HCT116 (cell line): ENCODE data around the gene ALCAM. TPM values are rescaled to one million over a fixed set of nuclear protein-coding genes. Genes with fewer than 3 reads are reported as not detected.

Experiments
- ATAC-seq: fragments of 200-7000 bp; cut with Tn5 transposase; 2 replicates; pipeline ENCODE4 v1.9.1; 2020; ENCODE audit warnings: mild to moderate bottlenecking, moderate library complexity
- BruUV-seq: library from RNA; stranded (reverse); fragments of 400-500 nt; replicated peaks from 2 replicates; lab custom pipeline; 2021; lab: Mats Ljungman, UMichigan
- CTCF ChIA-PET: fragments of 300-600 bp; sonication (Branson Sonifier 250); formaldehyde crosslinking; loops from one replicate; lab custom pipeline; 2021; ENCODE audit warnings: antibody characterized with exemption; lab: Charles Lee
- POLR2A ChIA-PET: fragments of 300-600, 350-600 bp; sonication (Branson Sonifier 250); formaldehyde crosslinking; loops from one replicate; lab custom pipeline; 2021; ENCODE audit warnings: antibody characterized with exemption; lab: Charles Lee
- RAD21 ChIA-PET, 2 experiments: fragments of 300-600 bp; sonication (Branson Sonifier 250); formaldehyde crosslinking; loops; one replicate each; lab custom pipeline; 2023; ENCODE audit warnings: low total read pairs in 2 of 2; ENCODE audit not compliant: uncharacterized antibody in 2 of 2, unreplicated experiment in 2 of 2, low non-redundant PET in 1 of 2; lab: Charles Lee
- DNase-seq: peaks from one replicate; pipeline ENCODE4 v3.0.0-alpha.2; 2010; ENCODE audit warnings: low read depth, low spot score
- H2AFZ ChIP-seq: fragments of 200-600 bp; shearing (Covaris generic), sonication (generic); 2 replicates; pipeline ENCODE4 v1.6.1; 2017; ENCODE audit warnings: low read depth, mixed run types, mixed read lengths, antibody characterized with exemption, low read length; ENCODE audit not compliant: poor library complexity, severe bottlenecking
- H3K27ac ChIP-seq: 2 replicates; pipeline ENCODE4 v1.5.1; 2012; ENCODE audit warnings: low read depth, low read length
- H3K27me3 ChIP-seq: fragments of 200-600 bp; sonication (generic); 2 replicates; pipeline ENCODE4 v1.6.1; 2016; ENCODE audit warnings: mixed run types, low read length, mixed read lengths; ENCODE audit not compliant: insufficient read depth
- H3K36me3 ChIP-seq, 2 experiments: fragments of 200-500 bp in 1 of 2; fragments of 200-600 bp in 1 of 2; sonication (Bioruptor generic) in 1 of 2; sonication (generic) in 1 of 2; 2 replicates each; pipeline versions ENCODE4 v1.5.1 to v1.6.1; 2014 to 2016; ENCODE audit warnings: low read length in 2 of 2, inconsistent platforms in 1 of 2, mixed read lengths in 1 of 2, mixed run types in 1 of 2; ENCODE audit not compliant: insufficient read depth in 2 of 2, control insufficient read depth in 1 of 2
- H3K4me1 ChIP-seq, 2 experiments: fragments of 200-600 bp in 1 of 2; sonication (generic) in 1 of 2; 2 replicates each; pipeline versions ENCODE4 v1.5.1 to v1.6.1; 2012 to 2017; ENCODE audit warnings: low read length in 2 of 2, inconsistent platforms in 1 of 2, mild to moderate bottlenecking in 1 of 2, mixed read lengths in 1 of 2, mixed run types in 1 of 2, moderate library complexity in 1 of 2; ENCODE audit not compliant: insufficient read depth in 2 of 2, control insufficient read depth in 1 of 2
- H3K4me2 ChIP-seq: fragments of 200-600 bp; sonication (generic); 2 replicates; pipeline ENCODE4 v1.6.1; 2017; ENCODE audit warnings: mixed run types, low read length, mixed read lengths
- H3K4me3 ChIP-seq, 2 experiments: fragments of 200-600 bp in 1 of 2; sonication (generic) in 1 of 2; replicated peaks in 1 of 2; 2 replicates each; pipeline ENCODE4 v1.5.1; 2011 to 2016; ENCODE audit warnings: low read length in 2 of 2, control low read depth in 1 of 2, low read depth in 1 of 2, mild to moderate bottlenecking in 1 of 2, mixed read lengths in 1 of 2, mixed run types in 1 of 2
- H3K79me2 ChIP-seq: fragments of 200-600 bp; sonication (generic); 2 replicates; pipeline ENCODE4 v1.6.1; 2017; ENCODE audit warnings: mild to moderate bottlenecking, mixed run types, low read length, moderate library complexity, mixed read lengths; ENCODE audit not compliant: insufficient read depth
- H3K9ac ChIP-seq: fragments of 200-600 bp; sonication (generic); 2 replicates; pipeline ENCODE4 v1.6.1; 2016; ENCODE audit warnings: low read length, mixed read lengths
- H3K9me2 ChIP-seq: fragments of 200-600 bp; sonication (generic), shearing (Covaris generic); 2 replicates; pipeline ENCODE4 v1.6.1; 2017; ENCODE audit warnings: mixed run types, mild to moderate bottlenecking, moderate library complexity; ENCODE audit not compliant: insufficient read depth
- H3K9me3 ChIP-seq, 2 experiments: fragments of 200-500 bp in 1 of 2; fragments of 200-600 bp in 1 of 2; sonication (Bioruptor generic) in 1 of 2; sonication (generic) in 1 of 2; 2 replicates each; pipeline ENCODE4 v1.6.1; 2014 to 2017; ENCODE audit warnings: low read length in 2 of 2, mixed read lengths in 2 of 2, inconsistent platforms in 1 of 2, low read depth in 1 of 2, mild to moderate bottlenecking in 1 of 2, mixed run types in 1 of 2, moderate library complexity in 1 of 2; ENCODE audit not compliant: control insufficient read depth in 1 of 2, insufficient read depth in 1 of 2
- H4K20me1 ChIP-seq: fragments of 200-600 bp; sonication (generic), shearing (Covaris generic); 2 replicates; pipeline ENCODE4 v1.6.1; 2017; ENCODE audit warnings: mixed run types, mild to moderate bottlenecking, moderate library complexity; ENCODE audit not compliant: insufficient read depth
- ELF1 ChIP-seq: IDR thresholded peaks from 2 replicates; pipeline ENCODE4 v1.6.1; 2012; ENCODE audit warnings: low read depth, borderline replicate concordance
- EZH2 ChIP-seq: fragments of 200-600 bp; sonication (generic); IDR thresholded peaks from 2 replicates; pipeline ENCODE4 v1.6.1; 2017; ENCODE audit warnings: antibody characterized with exemption, mixed run types
- FOSL1 ChIP-seq: IDR thresholded peaks from 2 replicates; pipeline ENCODE4 v1.6.1; 2012; ENCODE audit warnings: low read depth
- JUND ChIP-seq: IDR thresholded peaks from 2 replicates; pipeline ENCODE4 v1.6.1; 2012
- MAX ChIP-seq: IDR thresholded peaks from 2 replicates; pipeline ENCODE4 v1.6.1; 2012
- SRF ChIP-seq: IDR thresholded peaks from 2 replicates; pipeline ENCODE4 v1.6.1; 2012; ENCODE audit warnings: low read depth
- YY1 ChIP-seq: IDR thresholded peaks from 2 replicates; pipeline ENCODE4 v1.6.1; 2011; ENCODE audit warnings: low read length, low read depth, moderate library complexity, mild to moderate bottlenecking; ENCODE audit not compliant: insufficient replicate concordance; ENCODE audit errors: extremely low read depth
- intact Hi-C: fragments of 100-400 bp; cut with micrococcal nuclease; formaldehyde crosslinking; loops from 2 replicates; pipeline ENCODE4 v1.10.0; 2022
- total RNA-seq: library from RNA; stranded (reverse); gene quantifications from one replicate; pipeline ENCODE4 v1.2.1, GENCODE V29; 2021; ENCODE audit not compliant: unreplicated experiment
- TF ChIP-seq, protein P1 (sequence below), 3 experiments: fragments of 200-600 bp in 1 of 3; sonication (generic) in 1 of 3; IDR thresholded peaks in 2 of 3; conservative IDR thresholded peaks in 1 of 3; 2 replicates each; pipeline ENCODE4 v1.5.1; 2012 to 2017; ENCODE audit warnings: low read depth in 2 of 3, low read length in 2 of 3, antibody characterized with exemption in 1 of 3, borderline replicate concordance in 1 of 3, control low read depth in 1 of 3, mild to moderate bottlenecking in 1 of 3, mixed read lengths in 1 of 3, mixed run types in 1 of 3, moderate library complexity in 1 of 3; ENCODE audit not compliant: insufficient read depth in 1 of 3

Gene ALCAM
- total RNA-seq, 1 experiment from 2014 or later: 56.7 TPM

DNA sequence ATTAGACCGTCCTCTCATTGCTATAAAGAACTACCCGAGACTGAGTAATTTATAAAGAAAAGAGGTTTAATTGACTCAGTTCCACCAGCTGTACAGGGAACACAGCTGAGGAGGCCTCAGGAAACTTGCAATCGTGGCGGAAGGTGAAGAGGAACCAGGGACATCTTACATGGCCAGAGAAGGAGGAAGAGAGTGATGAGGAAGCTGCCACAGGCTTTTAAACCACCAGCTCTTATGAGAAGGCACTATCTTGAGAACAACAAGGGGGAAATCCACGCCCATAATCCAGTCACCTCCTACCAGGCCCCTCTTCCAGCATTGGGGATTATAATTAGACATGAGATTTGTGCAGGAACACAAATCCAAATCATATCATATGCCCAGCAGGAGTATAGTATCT lies 138.5 kb downstream of the ALCAM start:
- Histone ChIP-seq H3K27ac (no peak overlapping the region), H3K9me2 (no peaks in the 10 kb centered on the region), H3K27me3 (no peaks in the 10 kb centered on the region), H4K20me1 (no peaks in the 10 kb centered on the region), H2AFZ (no peak overlapping the region), H3K4me3 (no peak overlapping the region), H3K4me2 (no peak overlapping the region), H3K36me3 (no peaks in the 10 kb centered on the region), H3K9ac (no peak overlapping the region), H3K9me3 (no peaks in the 10 kb centered on the region), H3K79me2 (no peaks in the 10 kb centered on the region), H3K4me1 (no peaks in the 10 kb centered on the region)
- intact Hi-C loops: no loop called here
- RAD21 ChIA-PET: no interaction called here
- DNase-seq: no peak
- POLR2A ChIA-PET: no interaction called here
- TF ChIP-seq YY1 (no peak), MAX (no peak), EZH2 (no peak), SRF (no peak)
- TF ChIP-seq, protein P1, sequence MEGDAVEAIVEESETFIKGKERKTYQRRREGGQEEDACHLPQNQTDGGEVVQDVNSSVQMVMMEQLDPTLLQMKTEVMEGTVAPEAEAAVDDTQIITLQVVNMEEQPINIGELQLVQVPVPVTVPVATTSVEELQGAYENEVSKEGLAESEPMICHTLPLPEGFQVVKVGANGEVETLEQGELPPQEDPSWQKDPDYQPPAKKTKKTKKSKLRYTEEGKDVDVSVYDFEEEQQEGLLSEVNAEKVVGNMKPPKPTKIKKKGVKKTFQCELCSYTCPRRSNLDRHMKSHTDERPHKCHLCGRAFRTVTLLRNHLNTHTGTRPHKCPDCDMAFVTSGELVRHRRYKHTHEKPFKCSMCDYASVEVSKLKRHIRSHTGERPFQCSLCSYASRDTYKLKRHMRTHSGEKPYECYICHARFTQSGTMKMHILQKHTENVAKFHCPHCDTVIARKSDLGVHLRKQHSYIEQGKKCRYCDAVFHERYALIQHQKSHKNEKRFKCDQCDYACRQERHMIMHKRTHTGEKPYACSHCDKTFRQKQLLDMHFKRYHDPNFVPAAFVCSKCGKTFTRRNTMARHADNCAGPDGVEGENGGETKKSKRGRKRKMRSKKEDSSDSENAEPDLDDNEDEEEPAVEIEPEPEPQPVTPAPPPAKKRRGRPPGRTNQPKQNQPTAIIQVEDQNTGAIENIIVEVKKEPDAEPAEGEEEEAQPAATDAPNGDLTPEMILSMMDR (IDR thresholded peaks at IDR 0.05 in 2 of 3, conservative IDR thresholded peaks at IDR 0.05 in 1 of 3; ENCODE audit: borderline replicate concordance in 1 of 3, insufficient read depth in 1 of 3, low read depth in 2 of 3, low read length in 2 of 3): no peak
- BruUV-seq: no TSS peak
- CTCF ChIA-PET: no interaction called here
- ATAC-seq: no peak

DNA sequence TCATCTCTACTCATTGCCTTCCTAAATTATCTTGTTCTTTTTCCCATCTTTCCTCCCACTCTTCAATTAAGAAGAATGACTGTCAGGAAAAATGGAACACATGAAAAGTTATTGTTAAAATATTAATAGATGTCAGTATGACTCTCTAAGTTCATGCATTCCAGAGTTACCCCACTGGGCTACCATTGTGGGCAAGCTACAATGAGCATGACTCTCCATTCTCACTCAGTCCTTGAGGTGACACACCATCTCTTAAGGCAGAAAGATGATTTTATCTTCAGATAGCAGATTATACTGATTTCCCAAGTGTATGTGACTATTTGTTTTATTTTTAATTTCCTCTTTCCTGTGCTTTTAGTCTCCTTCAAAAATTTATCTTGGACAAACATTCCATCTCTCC lies 144.3 kb downstream of the ALCAM start:
- Histone ChIP-seq H3K36me3 (no peaks in the 10 kb centered on the region), H3K4me2 (no peak overlapping the region)
- no peak for DNase-seq
- intact Hi-C loops: no loop called here
- no peak for TF ChIP-seq ELF1
- no peak for TF ChIP-seq JUND
- TF ChIP-seq FOSL1: no peak
- no peak for TF ChIP-seq YY1
- TF ChIP-seq, all 23 proteins: peak for 0
- no peak overlapping the region for H3K9ac ChIP-seq
- ChIA-PET POLR2A (no interaction called here), CTCF (no interaction called here), RAD21 (no interaction called here)
- H3K9me3 ChIP-seq: no peaks in the 10 kb centered on the region
- no peaks in the 10 kb centered on the region for H3K27me3 ChIP-seq
- no peak overlapping the region for H2AFZ ChIP-seq
- peaks cover 0 to 4% of the 10 kb centered on the region in 2 experiments; a peak in 1 of 4 replicates for H3K4me1 ChIP-seq
- H4K20me1 ChIP-seq: no peaks in the 10 kb centered on the region
- no TSS peak for BruUV-seq
- H3K4me3 ChIP-seq: no peak overlapping the region
- H3K9me2 ChIP-seq: no peaks in the 10 kb centered on the region
- peaks cover 6% of the 10 kb centered on the region; the same call in 1 of the 2 replicates for H3K79me2 ChIP-seq
- ATAC-seq: no peak
- no peak overlapping the region for H3K27ac ChIP-seq
